Thyroid gland (tissue), 4 donors: ENCODE results near the gene SDC3. TPM values are rescaled to one million over a fixed set of nuclear protein-coding genes. Genes with fewer than 3 reads are reported as not detected.

ENCODE experiments used
- DNase-seq, 2 donors: peaks; one replicate each; pipeline ENCODE4 v3.0.0-alpha.2; 2019
- H3K27ac ChIP-seq, 3 donors: fragments of 200-600 bp; sonication (generic); 1 replicate in 2 of 3; 2 replicates in 1 of 3; pipeline ENCODE4 v1.5.1; 2016 to 2019; ENCODE audit warnings: mild to moderate bottlenecking in 1 of 3, moderate library complexity in 1 of 3
- H3K27me3 ChIP-seq: fragments of 200-600 bp; sonication (generic); one replicate; pipeline ENCODE4 v1.5.1; 2019
- H3K36me3 ChIP-seq, 2 donors: fragments of 200-600 bp; sonication (generic); one replicate each; pipeline ENCODE4 v1.5.1; 2016 to 2019
- H3K4me1 ChIP-seq, 2 donors: fragments of 200-600 bp; sonication (generic); one replicate each; pipeline ENCODE4 v1.5.1; 2017 to 2019
- H3K4me3 ChIP-seq, 3 donors: fragments of 200-600 bp; sonication (generic); replicated peaks in 1 of 3; 1 replicate in 2 of 3; 2 replicates in 1 of 3; pipeline ENCODE4 v1.5.1; 2016; ENCODE audit warnings: mild to moderate bottlenecking in 1 of 3
- H3K9me3 ChIP-seq: fragments of 200-600 bp; sonication (generic); one replicate; pipeline ENCODE4 v1.5.1; 2017
- CTCF ChIP-seq, 6 experiments: fragments of 200-600 bp in 3 of 6; fragments of 450-650 bp in 3 of 6; sonication (generic) in 3 of 6; IDR thresholded peaks; one replicate each; pipeline ENCODE4 v1.5.1; 2016 to 2019; ENCODE audit warnings: antibody characterized with exemption in 6 of 6, mild to moderate bottlenecking in 2 of 6, inconsistent platforms in 1 of 6, moderate library complexity in 1 of 6
- POLR2A ChIP-seq, 2 donors: fragments of 450-650 bp; IDR thresholded peaks; one replicate each; pipeline ENCODE4 v1.6.1; 2017; ENCODE audit warnings: antibody characterized with exemption in 2 of 2, mild to moderate bottlenecking in 2 of 2, moderate library complexity in 1 of 2
- WGBS, 2 donors: methylation state at CpG; one replicate each; pipeline ENCODE4 v1.1.5; 2017; 5-methylcytosine and 5-hydroxymethylcytosine counted together
- intact Hi-C: fragments of 100-400 bp; cut with DNase I; formaldehyde crosslinking; loops from one replicate; pipeline ENCODE4 v1.15.1; 2023
- small RNA-seq: library from RNA; depleted of rRNA; stranded (forward); fragments of <200 nt; gene quantifications from one replicate; pipeline ENCODE3, GENCODE V24; 2016
- total RNA-seq, 4 donors: library from RNA; depleted of rRNA; stranded (reverse); fragments of >200 nt; gene quantifications; one replicate each; pipeline ENCODE4 v1.2.3, GENCODE V29; 2016

Gene SDC3
- total RNA-seq, 4 donors from 2014 or later = 13.2 to 19.5 (median 15.9) TPM

GRCh38 chr1:30822006-30822405 is 86.6 kb downstream of the SDC3 start:
- H3K4me1 ChIP-seq = peaks cover 14 to 18% of the 10 kb centered on the region in 2 donors
- no peaks in the 10 kb centered on the region for H3K9me3 ChIP-seq
- H3K27ac ChIP-seq = no peak overlapping the region
- intact Hi-C loops = no loop called here
- no peaks in the 10 kb centered on the region for H3K36me3 ChIP-seq
- DNase-seq = no peak
- H3K4me3 ChIP-seq = no peak overlapping the region
- no peaks in the 10 kb centered on the region for H3K27me3 ChIP-seq
- WGBS, 2 donors = 95 to 96% methylated on average over 1 of the region's 1 CpG
- no peak for TF ChIP-seq CTCF (IDR thresholded peaks at IDR 0.05)
- TF ChIP-seq POLR2A (IDR thresholded peaks at IDR 0.05) = no peak

- Histone ChIP-seq H3K27ac (no peak overlapping the region), H3K9me3 (no peaks in the 10 kb centered on the region), H3K4me1 (peaks cover 18 to 28% of the 10 kb centered on the region in 2 donors), H3K36me3 (no peaks in the 10 kb centered on the region), H3K4me3 (no peak overlapping the region), H3K27me3 (no peaks in the 10 kb centered on the region)
- TF ChIP-seq CTCF (IDR thresholded peaks at IDR 0.05) (no peak), POLR2A (IDR thresholded peaks at IDR 0.05) (no peak)
- 93 to 94% methylated on average over 5 of the region's 5 CpGs for WGBS, 2 donors
- no peak for DNase-seq
- intact Hi-C loops = no loop called here
Measured at GRCh38 chr1:30820299-30820698, 88.3 kb downstream of the SDC3 start.

Small RNA genes within 50 kb of the gene (small RNA-seq; reads per million reads assigned to genes)
- not detected for gene RN7SKP91
- gene RN7SL371P = not detected

Other genes starting within 250 kb of the SDC3 start
- gene MATN1, start 185.2 kb downstream of the SDC3 start, total RNA-seq = 1 to 10 TPM in 1 of 4 donors, under 1 TPM in 1, not detected in 2; 0.45 to 3.0 TPM
- 10 to 100 TPM; 25.3 to 97.3 (median 46.4) TPM for gene LAPTM5, start 151.0 kb downstream of the SDC3 start, total RNA-seq
- 100 to 1,000 TPM; 118 to 191 (median 132) TPM for gene PUM1, start 157.0 kb upstream of the SDC3 start, total RNA-seq